K562 (cell line): ENCODE measurements around the gene MRNIP. TPM values are rescaled to one million over a fixed set of nuclear protein-coding genes. Genes with fewer than 3 reads are reported as not detected.

ENCODE experiments used
- CREBBP ChIP-seq: IDR thresholded peaks from one replicate; pipeline ENCODE4 v1.6.1; 2012; ENCODE audit warnings: low read depth, mild to moderate bottlenecking, control low read depth, inconsistent platforms, low read length
- EHMT2 ChIP-seq: fragments of 450-650 bp; IDR thresholded peaks from 2 replicates; pipeline ENCODE4 v1.6.1; 2018; ENCODE audit warnings: antibody characterized with exemption
- ESRRB ChIP-seq: fragments of 250-450 bp; sonication (Bioruptor Pico); IDR thresholded peaks from 2 replicates; pipeline ENCODE4 v1.5.0; 2020; ENCODE audit warnings: mild to moderate bottlenecking, moderate library complexity, borderline replicate concordance
- GABPB2 ChIP-seq: fragments of 250-450 bp; sonication (Bioruptor Pico); conservative IDR thresholded peaks from 2 replicates; pipeline ENCODE4 v1.5.1; 2021; ENCODE audit warnings: mild to moderate bottlenecking
- POLR3A ChIP-seq: IDR thresholded peaks from 2 replicates; pipeline ENCODE4 v1.6.1; 2011; ENCODE audit warnings: borderline replicate concordance, mild to moderate bottlenecking, moderate library complexity; ENCODE audit not compliant: insufficient read length, insufficient read depth; ENCODE audit errors: extremely low read depth
- SAFB2 ChIP-seq: fragments of 200-400 bp; formaldehyde crosslinking; IDR thresholded peaks from 2 replicates; pipeline ENCODE4 v1.6.1; 2018; ENCODE audit warnings: borderline replicate concordance, low read length, low read depth, moderate library complexity; ENCODE audit not compliant: severe bottlenecking
- ZFP91 ChIP-seq: sonication (generic); formaldehyde crosslinking; IDR thresholded peaks from 2 replicates; pipeline ENCODE4 v1.8.0; 2022; ENCODE audit warnings: mild to moderate bottlenecking, missing genetic modification reagents
- ZNF124 ChIP-seq: sonication (generic); formaldehyde crosslinking; IDR thresholded peaks from 2 replicates; pipeline ENCODE4 v1.8.1; 2022; ENCODE audit warnings: missing genetic modification reagents
- ZNF239 ChIP-seq: fragments of 250-450 bp; sonication (Bioruptor Pico); IDR thresholded peaks from 2 replicates; pipeline ENCODE4 v1.4.0; 2020; ENCODE audit warnings: mild to moderate bottlenecking
- ZNF324 ChIP-seq: fragments of 250-450 bp; sonication (Bioruptor Pico); IDR thresholded peaks from 2 replicates; pipeline ENCODE4 v1.4.0; 2020; ENCODE audit warnings: mild to moderate bottlenecking
- polyA plus RNA-seq, 8 experiments: library from polyadenylated mRNA; depleted of rRNA in 4 of 8; stranded (reverse) in 5 of 8; unstranded in 3 of 8; fragments of >200 nt; fragmentation: Nextera tagmentation in 2 of 8; fragmentation: Illumina TruSeq in 1 of 8; extraction: Ambion mirVana in 2 of 8; extraction: Trizol in 1 of 8; gene quantifications; 2 replicates each; pipeline versions ENCODE4 v1.2.1 to v1.2.3, GENCODE V29; 2011 to 2014; ENCODE audit warnings: inconsistent platforms in 1 of 8, missing spikeins in 1 of 8
- total RNA-seq, 7 experiments: library from RNA; depleted of rRNA in 6 of 7; stranded (reverse); fragments of >200 nt in 6 of 7; fragmentation: Illumina TruSeq in 2 of 7; extraction: Trizol in 2 of 7; gene quantifications; 2 replicates each; pipeline versions ENCODE4 v1.2.1 to v1.2.3, GENCODE V29; 2011 to 2021; ENCODE audit warnings: low replicate concordance in 1 of 7
- TF ChIP-seq, protein P1 (sequence below): fragments of 200-600 bp; sonication (generic); IDR thresholded peaks from one replicate; pipeline ENCODE4 v1.6.1; 2012; ENCODE audit warnings: mild to moderate bottlenecking, low read depth, low read length, inconsistent platforms

The MRNIP gene
- total and polyA plus RNA-seq, 9 of the 15 experiments (the other 6 are each of a cell fraction or from before 2014, with no cell fraction given): 3.6 to 39.0 (median 16.8) TPM

DNA sequence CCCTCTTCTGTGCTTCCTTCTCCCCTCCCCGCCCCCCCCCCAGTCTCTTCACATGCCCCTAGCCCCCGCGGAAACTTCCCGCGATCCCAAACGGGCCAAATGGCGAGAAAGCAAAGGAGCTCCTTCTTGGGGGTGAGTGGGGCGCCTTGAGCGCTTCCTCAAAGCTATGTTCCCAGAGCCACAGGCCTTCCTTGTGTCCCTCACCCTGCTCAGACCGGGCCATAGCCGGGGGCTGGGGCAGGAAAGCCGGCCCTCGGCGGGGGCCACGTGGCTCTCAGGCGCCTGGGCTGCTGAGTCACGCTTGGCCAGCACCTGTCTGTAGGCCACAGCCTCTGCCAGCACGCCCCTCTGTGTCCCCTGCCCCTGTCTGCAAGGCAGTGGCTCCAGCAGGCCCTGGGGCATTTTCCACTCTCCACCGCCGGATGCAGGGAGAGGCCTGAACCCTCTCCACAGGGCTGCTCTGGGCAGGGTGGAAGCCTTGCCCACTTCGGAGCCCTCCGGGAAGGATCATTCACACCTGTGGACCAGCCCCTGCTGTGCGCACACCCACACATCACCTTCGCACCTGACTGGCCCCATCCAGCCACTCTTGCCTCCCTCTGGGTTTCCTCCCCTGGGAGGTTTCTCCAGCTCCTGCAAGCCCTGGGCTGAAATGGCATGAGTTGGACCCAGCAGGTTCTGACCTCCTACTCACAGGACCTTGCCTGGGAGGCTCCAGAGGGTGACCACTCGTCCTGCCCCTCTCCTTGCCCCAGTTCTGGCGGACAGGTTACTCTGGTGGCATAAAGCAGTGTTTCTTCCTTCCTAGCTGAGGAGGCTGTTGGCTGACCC lies 39.1 kb downstream of the MRNIP start (continued):
- TF ChIP-seq, protein P1, sequence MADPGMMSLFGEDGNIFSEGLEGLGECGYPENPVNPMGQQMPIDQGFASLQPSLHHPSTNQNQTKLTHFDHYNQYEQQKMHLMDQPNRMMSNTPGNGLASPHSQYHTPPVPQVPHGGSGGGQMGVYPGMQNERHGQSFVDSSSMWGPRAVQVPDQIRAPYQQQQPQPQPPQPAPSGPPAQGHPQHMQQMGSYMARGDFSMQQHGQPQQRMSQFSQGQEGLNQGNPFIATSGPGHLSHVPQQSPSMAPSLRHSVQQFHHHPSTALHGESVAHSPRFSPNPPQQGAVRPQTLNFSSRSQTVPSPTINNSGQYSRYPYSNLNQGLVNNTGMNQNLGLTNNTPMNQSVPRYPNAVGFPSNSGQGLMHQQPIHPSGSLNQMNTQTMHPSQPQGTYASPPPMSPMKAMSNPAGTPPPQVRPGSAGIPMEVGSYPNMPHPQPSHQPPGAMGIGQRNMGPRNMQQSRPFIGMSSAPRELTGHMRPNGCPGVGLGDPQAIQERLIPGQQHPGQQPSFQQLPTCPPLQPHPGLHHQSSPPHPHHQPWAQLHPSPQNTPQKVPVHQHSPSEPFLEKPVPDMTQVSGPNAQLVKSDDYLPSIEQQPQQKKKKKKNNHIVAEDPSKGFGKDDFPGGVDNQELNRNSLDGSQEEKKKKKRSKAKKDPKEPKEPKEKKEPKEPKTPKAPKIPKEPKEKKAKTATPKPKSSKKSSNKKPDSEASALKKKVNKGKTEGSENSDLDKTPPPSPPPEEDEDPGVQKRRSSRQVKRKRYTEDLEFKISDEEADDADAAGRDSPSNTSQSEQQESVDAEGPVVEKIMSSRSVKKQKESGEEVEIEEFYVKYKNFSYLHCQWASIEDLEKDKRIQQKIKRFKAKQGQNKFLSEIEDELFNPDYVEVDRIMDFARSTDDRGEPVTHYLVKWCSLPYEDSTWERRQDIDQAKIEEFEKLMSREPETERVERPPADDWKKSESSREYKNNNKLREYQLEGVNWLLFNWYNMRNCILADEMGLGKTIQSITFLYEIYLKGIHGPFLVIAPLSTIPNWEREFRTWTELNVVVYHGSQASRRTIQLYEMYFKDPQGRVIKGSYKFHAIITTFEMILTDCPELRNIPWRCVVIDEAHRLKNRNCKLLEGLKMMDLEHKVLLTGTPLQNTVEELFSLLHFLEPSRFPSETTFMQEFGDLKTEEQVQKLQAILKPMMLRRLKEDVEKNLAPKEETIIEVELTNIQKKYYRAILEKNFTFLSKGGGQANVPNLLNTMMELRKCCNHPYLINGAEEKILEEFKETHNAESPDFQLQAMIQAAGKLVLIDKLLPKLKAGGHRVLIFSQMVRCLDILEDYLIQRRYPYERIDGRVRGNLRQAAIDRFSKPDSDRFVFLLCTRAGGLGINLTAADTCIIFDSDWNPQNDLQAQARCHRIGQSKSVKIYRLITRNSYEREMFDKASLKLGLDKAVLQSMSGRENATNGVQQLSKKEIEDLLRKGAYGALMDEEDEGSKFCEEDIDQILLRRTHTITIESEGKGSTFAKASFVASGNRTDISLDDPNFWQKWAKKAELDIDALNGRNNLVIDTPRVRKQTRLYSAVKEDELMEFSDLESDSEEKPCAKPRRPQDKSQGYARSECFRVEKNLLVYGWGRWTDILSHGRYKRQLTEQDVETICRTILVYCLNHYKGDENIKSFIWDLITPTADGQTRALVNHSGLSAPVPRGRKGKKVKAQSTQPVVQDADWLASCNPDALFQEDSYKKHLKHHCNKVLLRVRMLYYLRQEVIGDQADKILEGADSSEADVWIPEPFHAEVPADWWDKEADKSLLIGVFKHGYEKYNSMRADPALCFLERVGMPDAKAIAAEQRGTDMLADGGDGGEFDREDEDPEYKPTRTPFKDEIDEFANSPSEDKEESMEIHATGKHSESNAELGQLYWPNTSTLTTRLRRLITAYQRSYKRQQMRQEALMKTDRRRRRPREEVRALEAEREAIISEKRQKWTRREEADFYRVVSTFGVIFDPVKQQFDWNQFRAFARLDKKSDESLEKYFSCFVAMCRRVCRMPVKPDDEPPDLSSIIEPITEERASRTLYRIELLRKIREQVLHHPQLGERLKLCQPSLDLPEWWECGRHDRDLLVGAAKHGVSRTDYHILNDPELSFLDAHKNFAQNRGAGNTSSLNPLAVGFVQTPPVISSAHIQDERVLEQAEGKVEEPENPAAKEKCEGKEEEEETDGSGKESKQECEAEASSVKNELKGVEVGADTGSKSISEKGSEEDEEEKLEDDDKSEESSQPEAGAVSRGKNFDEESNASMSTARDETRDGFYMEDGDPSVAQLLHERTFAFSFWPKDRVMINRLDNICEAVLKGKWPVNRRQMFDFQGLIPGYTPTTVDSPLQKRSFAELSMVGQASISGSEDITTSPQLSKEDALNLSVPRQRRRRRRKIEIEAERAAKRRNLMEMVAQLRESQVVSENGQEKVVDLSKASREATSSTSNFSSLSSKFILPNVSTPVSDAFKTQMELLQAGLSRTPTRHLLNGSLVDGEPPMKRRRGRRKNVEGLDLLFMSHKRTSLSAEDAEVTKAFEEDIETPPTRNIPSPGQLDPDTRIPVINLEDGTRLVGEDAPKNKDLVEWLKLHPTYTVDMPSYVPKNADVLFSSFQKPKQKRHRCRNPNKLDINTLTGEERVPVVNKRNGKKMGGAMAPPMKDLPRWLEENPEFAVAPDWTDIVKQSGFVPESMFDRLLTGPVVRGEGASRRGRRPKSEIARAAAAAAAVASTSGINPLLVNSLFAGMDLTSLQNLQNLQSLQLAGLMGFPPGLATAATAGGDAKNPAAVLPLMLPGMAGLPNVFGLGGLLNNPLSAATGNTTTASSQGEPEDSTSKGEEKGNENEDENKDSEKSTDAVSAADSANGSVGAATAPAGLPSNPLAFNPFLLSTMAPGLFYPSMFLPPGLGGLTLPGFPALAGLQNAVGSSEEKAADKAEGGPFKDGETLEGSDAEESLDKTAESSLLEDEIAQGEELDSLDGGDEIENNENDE: no peak
- TF ChIP-seq ESRRB (CRISPR knock-in tag) (no peak), ZNF324 (peak; percentile 70; the same call in 1 of the 2 replicates), ZNF239 (CRISPR knock-in tag) (peak; percentile 80), CREBBP (no peak), POLR3A (no peak), EHMT2 (no peak), ZFP91 (no peak), ZNF124 (CRISPR knock-in tag) (no peak), GABPB2 (CRISPR knock-in tag) (no peak), SAFB2 (no peak)
